H1 (cell line): ENCODE data around the gene ASTN2. TPM values are rescaled to one million over a fixed set of nuclear protein-coding genes. Genes with fewer than 3 reads are reported as not detected.

Source experiments
- CTCF ChIA-PET: fragments of 300-600 bp; sonication (Branson Sonifier 250); formaldehyde crosslinking; loops from one replicate; lab custom pipeline; 2021; ENCODE audit not compliant: partially characterized antibody; lab: Charles Lee
- POLR2A ChIA-PET: fragments of 300-600 bp; sonication (Branson Sonifier 250); formaldehyde crosslinking; loops from one replicate; lab custom pipeline; 2021; ENCODE audit warnings: inconsistent platforms; ENCODE audit not compliant: partially characterized antibody; lab: Charles Lee
- DNase-seq, 2 experiments: peaks; one replicate each; pipeline versions ENCODE4 v3.0.0 to v3.0.0-alpha.2; 2010 to 2022; ENCODE audit warnings: low spot score in 2 of 2, low read depth in 1 of 2, mixed read lengths in 1 of 2
- FAIRE-seq: peaks from 2 replicates; lab custom pipeline; 2011; peaks lifted over from hg19 to GRCh38; lab: Jason Lieb, UNC
- H2AFZ ChIP-seq: 2 replicates; pipeline ENCODE4 v1.8.1; 2012; ENCODE audit warnings: low read length, inconsistent platforms
- H2AK5ac ChIP-seq: 2 replicates; pipeline ENCODE4 v1.6.1; 2013; ENCODE audit warnings: low read depth, low read length
- H2BK120ac ChIP-seq: replicated peaks from 2 replicates; pipeline ENCODE3; 2013; ENCODE audit warnings: low read depth, low read length, inconsistent platforms
- H2BK12ac ChIP-seq: 2 replicates; pipeline ENCODE4 v1.6.1; 2013; ENCODE audit warnings: low read depth, low read length
- H2BK15ac ChIP-seq: 2 replicates; pipeline ENCODE4 v1.6.1; 2013; ENCODE audit warnings: low read length
- H2BK20ac ChIP-seq: 2 replicates; pipeline ENCODE4 v1.6.1; 2013; ENCODE audit warnings: low read length
- H2BK5ac ChIP-seq: 2 replicates; pipeline ENCODE4 v1.6.1; 2013; ENCODE audit warnings: low read depth, low read length
- H3K14ac ChIP-seq: 2 replicates; pipeline ENCODE4 v1.6.1; 2013; ENCODE audit warnings: inconsistent platforms; ENCODE audit not compliant: insufficient read length
- H3K18ac ChIP-seq: 2 replicates; pipeline ENCODE4 v1.6.1; 2013; ENCODE audit warnings: low read length; ENCODE audit errors: extremely low read depth
- H3K23ac ChIP-seq: 2 replicates; pipeline ENCODE4 v1.6.1; 2013; ENCODE audit warnings: inconsistent platforms; ENCODE audit not compliant: insufficient read length
- H3K23me2 ChIP-seq: 2 replicates; pipeline ENCODE4 v1.6.1; 2013; ENCODE audit warnings: low read depth, low read length
- H3K27ac ChIP-seq: 2 replicates; pipeline ENCODE4 v1.6.1; 2011; ENCODE audit warnings: low read depth, low read length, inconsistent platforms
- H3K27me3 ChIP-seq, 4 experiments: replicated peaks in 1 of 4; 1 replicate in 1 of 4; 2 replicates in 3 of 4; pipeline versions ENCODE4 v1.6.1 to v1.8.1; 2011 to 2013; ENCODE audit warnings: low read length in 3 of 4, mild to moderate bottlenecking in 3 of 4, inconsistent platforms in 2 of 4, mixed read lengths in 2 of 4, moderate library complexity in 1 of 4; ENCODE audit not compliant: control insufficient read depth in 3 of 4, insufficient read depth in 3 of 4; ENCODE audit errors: extremely low read depth in 1 of 4
- H3K36me3 ChIP-seq, 4 experiments: 2 replicates each; pipeline versions ENCODE4 v1.6.1 to v1.8.1; 2011 to 2013; ENCODE audit warnings: mild to moderate bottlenecking in 4 of 4, low read length in 3 of 4, moderate library complexity in 2 of 4, control low read depth in 1 of 4, inconsistent platforms in 1 of 4; ENCODE audit not compliant: insufficient read depth in 4 of 4, control insufficient read depth in 2 of 4
- H3K4ac ChIP-seq: replicated peaks from 2 replicates; pipeline ENCODE3; 2013; ENCODE audit warnings: low read length, low read depth, mixed read lengths, inconsistent platforms; ENCODE audit not compliant: insufficient read length
- H3K4me1 ChIP-seq, 4 experiments: replicated peaks in 1 of 4; 1 replicate in 1 of 4; 2 replicates in 3 of 4; pipeline versions ENCODE4 v1.6.1 to v1.8.1; 2011 to 2013; ENCODE audit warnings: low read length in 3 of 4, inconsistent platforms in 2 of 4, mixed read lengths in 1 of 4; ENCODE audit not compliant: insufficient read depth in 4 of 4, control insufficient read depth in 3 of 4
- H3K4me2 ChIP-seq, 2 experiments: 2 replicates each; pipeline versions ENCODE4 v1.6.1 to v1.8.1; 2011 to 2013; ENCODE audit warnings: low read depth in 2 of 2, low read length in 2 of 2, control low read depth in 1 of 2, inconsistent platforms in 1 of 2, mild to moderate bottlenecking in 1 of 2; ENCODE audit not compliant: insufficient read depth in 1 of 2
- H3K4me3 ChIP-seq, 4 experiments: fragments of 200-600, 300-600 bp in 1 of 4; sonication (generic), shearing (Covaris generic), sonication (Bioruptor Twin) in 1 of 4; 2 replicates each; pipeline versions ENCODE4 v1.5.1 to v1.8.1; 2011 to 2016; ENCODE audit warnings: low read length in 4 of 4, low read depth in 3 of 4, control low read depth in 2 of 4, inconsistent platforms in 2 of 4, mild to moderate bottlenecking in 2 of 4, mixed read lengths in 1 of 4, moderate library complexity in 1 of 4; ENCODE audit not compliant: insufficient read depth in 2 of 4; ENCODE audit errors: extremely low read depth in 1 of 4
- H3K56ac ChIP-seq: replicated peaks from 2 replicates; pipeline ENCODE3; 2013; ENCODE audit warnings: low read depth, mild to moderate bottlenecking, mixed read lengths, low read length, inconsistent platforms; ENCODE audit not compliant: insufficient read length
- H3K79me1 ChIP-seq: 2 replicates; pipeline ENCODE4 v1.6.1; 2013; ENCODE audit warnings: low read depth, low read length, control low read depth
- H3K79me2 ChIP-seq, 2 experiments: 2 replicates each; pipeline versions ENCODE4 v1.6.1 to v1.8.1; 2012 to 2013; ENCODE audit warnings: low read length in 2 of 2, mild to moderate bottlenecking in 2 of 2, inconsistent platforms in 1 of 2; ENCODE audit not compliant: insufficient read depth in 2 of 2, control insufficient read depth in 1 of 2
- H3K9ac ChIP-seq, 4 experiments: replicated peaks in 1 of 4; 1 replicate in 1 of 4; 2 replicates in 3 of 4; pipeline versions ENCODE4 v1.6.1 to v1.8.1; 2011 to 2013; ENCODE audit warnings: low read depth in 3 of 4, low read length in 3 of 4, control low read depth in 2 of 4, mild to moderate bottlenecking in 2 of 4, moderate library complexity in 2 of 4, inconsistent platforms in 1 of 4; ENCODE audit errors: extremely low read depth in 1 of 4
- H3K9me3 ChIP-seq, 2 experiments: 2 replicates each; pipeline versions ENCODE4 v1.6.1 to v1.8.1; 2012 to 2013; ENCODE audit warnings: mild to moderate bottlenecking in 2 of 2, moderate library complexity in 2 of 2, control low read depth in 1 of 2, inconsistent platforms in 1 of 2, low read depth in 1 of 2, low read length in 1 of 2, mixed read lengths in 1 of 2; ENCODE audit not compliant: insufficient read depth in 2 of 2
- H4K20me1 ChIP-seq, 2 experiments: replicated peaks in 1 of 2; 2 replicates each; pipeline versions ENCODE3 to v1.8.1; 2011 to 2013; ENCODE audit warnings: inconsistent platforms in 2 of 2, low read length in 2 of 2, mild to moderate bottlenecking in 1 of 2; ENCODE audit not compliant: insufficient read depth in 2 of 2, control insufficient read depth in 1 of 2
- H4K5ac ChIP-seq: 2 replicates; pipeline ENCODE4 v1.6.1; 2013; ENCODE audit warnings: low read length, low read depth, mixed read lengths, inconsistent platforms; ENCODE audit not compliant: insufficient read length
- H4K8ac ChIP-seq: 2 replicates; pipeline ENCODE4 v1.8.0; 2013; ENCODE audit warnings: mild to moderate bottlenecking, moderate library complexity, low read length, inconsistent platforms; ENCODE audit not compliant: insufficient read depth; ENCODE audit errors: extremely low read depth
- H4K91ac ChIP-seq: replicated peaks from 2 replicates; pipeline ENCODE3; 2013; ENCODE audit warnings: low read length, mixed read lengths, inconsistent platforms; ENCODE audit not compliant: insufficient read length
- E2F6 ChIP-seq: IDR thresholded peaks from 2 replicates; pipeline ENCODE4 v1.6.1; 2012; ENCODE audit warnings: inconsistent platforms
- WGBS, 2 experiments: shearing (Covaris generic) in 1 of 2; methylation state at CpG; one replicate each; pipeline versions ENCODE4 v1.1.6 to v1.1.7; 2013 to 2015; ENCODE audit warnings: low lambda C conversion rate in 2 of 2, mixed read lengths in 2 of 2, inconsistent platforms in 1 of 2, low coverage in 1 of 2, missing lambda C conversion rate in 1 of 2; ENCODE audit not compliant: insufficient replicate concordance in 2 of 2, insufficient coverage in 1 of 2, insufficient read length in 1 of 2; ENCODE audit errors: extremely low coverage in 1 of 2, missing lambda C conversion rate in 1 of 2; 5-methylcytosine and 5-hydroxymethylcytosine counted together
- polyA plus RNA-seq, 7 experiments: library from polyadenylated mRNA; depleted of rRNA in 3 of 7; stranded (reverse) in 5 of 7; unstranded in 2 of 7; fragments of >200 nt in 5 of 7; fragments of 200-250 nt in 2 of 7; gene quantifications; 1 replicate in 5 of 7; 2 replicates in 1 of 7; 4 replicates in 1 of 7; pipeline versions ENCODE4 v1.2.1 to v1.2.3, GENCODE V29; 2011 to 2013; ENCODE audit warnings: missing spikeins in 2 of 7, mixed read lengths in 2 of 7
- total RNA-seq: library from RNA; stranded (reverse); fragmentation: NEBNext Ultra II Directional; extraction: Animal tissue kit (Norgen Biotek cat#: 25700); gene quantifications from 2 replicates; pipeline ENCODE4 v1.2.1, GENCODE V29; 2021

Gene ASTN2
- total and polyA plus RNA-seq, 2 of the 8 experiments (the other 6 are each of a cell fraction or from before 2014, with no cell fraction given) = 8.2 to 13.7 TPM

- H3K23ac ChIP-seq = no peak overlapping the region
These were observed 223.2 kb downstream of the ASTN2 start for GRCh38 chr9:117191504-117192261.

More at GRCh38 chr9:117191504-117192261, 223.2 kb downstream of the ASTN2 start:
- Histone ChIP-seq H3K9ac (no peak overlapping the region), H3K18ac (no peak overlapping the region), H3K4me1 (peaks cover 0 to 2% (median 0%) of the 10 kb centered on the region in 4 experiments; a peak in 1 of 7 replicates), H3K4ac (no peak overlapping the region), H3K27ac (no peak overlapping the region), H2BK15ac (no peak overlapping the region), H4K5ac (no peak overlapping the region), H3K9me3 (no peaks in the 10 kb centered on the region), H3K4me2 (no peak overlapping the region), H3K4me3 (no peak overlapping the region), H2AK5ac (no peak overlapping the region), H2BK5ac (no peak overlapping the region), H2BK12ac (no peak overlapping the region), H3K36me3 (no peaks in the 10 kb centered on the region), H2BK20ac (no peak overlapping the region), H3K79me2 (no peaks in the 10 kb centered on the region), H3K56ac (no peak overlapping the region), H2AFZ (no peak overlapping the region), H4K8ac (no peak overlapping the region), H3K27me3 (no peaks in the 10 kb centered on the region), H2BK120ac (no peak overlapping the region), H3K23me2 (no peaks in the 10 kb centered on the region; the same call in 1 of the 2 replicates), H3K79me1 (no peaks in the 10 kb centered on the region), H4K91ac (no peak overlapping the region), H4K20me1 (no peaks in the 10 kb centered on the region), H3K14ac (no peak overlapping the region)
- ChIA-PET CTCF (interaction anchor here (1.6 kb wide), 1 partner anchor 220 kb away, joined by 6 read pairs; no protein-coding TSS in a partner anchor), POLR2A (no interaction called here)
- WGBS, 2 experiments = 80% methylated on average over 5 of the region's 5 CpGs; no CpG with 5 or more reads in 1 of the 2 experiments
- FAIRE-seq (no peak), DNase-seq (no peak)
- no peak for TF ChIP-seq E2F6
